Right atrium auricular region (tissue), 2 donors: ENCODE data around the gene TPGS1. TPM values are rescaled to one million over a fixed set of nuclear protein-coding genes. Genes with fewer than 3 reads are reported as not detected.

Experiments used
- DNase-seq: peaks from one replicate; pipeline ENCODE4 v3.0.0-alpha.2; 2019; ENCODE audit warnings: low spot score
- H3K27ac ChIP-seq, 2 donors: fragments of 200-600 bp; sonication (generic); 1 replicate in 1 of 2; 2 replicates in 1 of 2; pipeline ENCODE4 v1.5.1; 2016 to 2019
- H3K27me3 ChIP-seq, 2 donors: fragments of 200-600 bp; sonication (generic); one replicate each; pipeline versions ENCODE4 v1.5.1 to v1.6.0; 2017 to 2019
- H3K36me3 ChIP-seq: fragments of 200-600 bp; sonication (generic); one replicate; pipeline ENCODE4 v1.5.1; 2016
- H3K4me1 ChIP-seq, 2 donors: fragments of 200-600 bp; sonication (generic); one replicate each; pipeline versions ENCODE4 v1.5.1 to v1.6.0; 2017 to 2019
- H3K4me3 ChIP-seq, 2 donors: fragments of 200-600 bp; sonication (generic); 1 replicate in 1 of 2; 2 replicates in 1 of 2; pipeline ENCODE4 v1.5.1; 2017 to 2019; ENCODE audit warnings: mild to moderate bottlenecking in 1 of 2, moderate library complexity in 1 of 2
- H3K9me3 ChIP-seq, 2 donors: fragments of 200-600 bp; sonication (generic); one replicate each; pipeline ENCODE4 v1.5.1; 2019
- CTCF ChIP-seq, 2 donors: fragments of 200-600 bp; sonication (generic); IDR thresholded peaks; one replicate each; pipeline ENCODE4 v1.5.1; 2019; ENCODE audit warnings: antibody characterized with exemption in 2 of 2
- total RNA-seq, 2 donors: library from RNA; depleted of rRNA; stranded (reverse); fragments of >200 nt; gene quantifications; one replicate each; pipeline ENCODE4 v1.1.0, GENCODE V29; 2016

Gene TPGS1
- total RNA-seq, 2 donors from 2014 or later = 30.3 to 33.2 TPM

DNA sequence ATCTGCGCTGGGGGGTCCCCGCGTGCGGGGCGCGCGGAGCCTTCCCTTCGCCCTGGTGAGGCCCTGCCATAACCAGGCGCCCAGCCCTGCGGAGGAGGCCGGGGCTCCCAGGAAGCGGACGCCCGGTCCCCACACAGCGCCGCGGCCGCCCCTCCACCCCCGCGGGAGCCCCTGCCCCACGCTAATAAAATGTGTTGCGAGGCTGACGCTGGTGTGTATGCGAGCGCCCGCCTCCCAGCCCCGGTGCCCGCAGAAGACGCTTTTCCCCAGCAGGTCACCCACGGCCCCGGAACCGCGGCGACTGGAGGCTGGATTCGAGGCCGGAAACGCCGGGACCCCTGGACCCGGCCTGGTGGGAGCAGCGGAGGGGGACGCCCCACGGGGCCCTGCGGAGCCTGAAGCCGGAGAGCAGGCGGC is 12.2 kb downstream of the TPGS1 start:
- Histone ChIP-seq H3K27ac (no peak overlapping the region), H3K4me3 (no peak overlapping the region), H3K27me3 (no peaks in the 10 kb centered on the region), H3K4me1 (no peaks in the 10 kb centered on the region), H3K36me3 (no peaks in the 10 kb centered on the region), H3K9me3 (no peaks in the 10 kb centered on the region)
- TF ChIP-seq CTCF (IDR thresholded peaks at IDR 0.05) = no peak
- DNase-seq = no peak

- Histone ChIP-seq H3K4me1 (no peaks in the 10 kb centered on the region), H3K27me3 (no peaks in the 10 kb centered on the region), H3K9me3 (no peaks in the 10 kb centered on the region), H3K4me3 (no peak overlapping the region), H3K36me3 (no peaks in the 10 kb centered on the region), H3K27ac (no peak overlapping the region)
- DNase-seq = no peak
- TF ChIP-seq CTCF (IDR thresholded peaks at IDR 0.05) = no peak
Measured at GRCh38 chr19:522726-523125, 15.4 kb downstream of the TPGS1 start.

GRCh38 chr19:524062-524674 is 16.9 kb downstream of the TPGS1 start:
- no peak for TF ChIP-seq CTCF (IDR thresholded peaks at IDR 0.05)
- DNase-seq = no peak
- no peak overlapping the region for H3K27ac ChIP-seq
- no peak overlapping the region for H3K4me3 ChIP-seq
- H3K27me3 ChIP-seq = no peaks in the 10 kb centered on the region
- H3K4me1 ChIP-seq = no peaks in the 10 kb centered on the region
- H3K9me3 ChIP-seq = no peaks in the 10 kb centered on the region
- H3K36me3 ChIP-seq = no peaks in the 10 kb centered on the region

DNA sequence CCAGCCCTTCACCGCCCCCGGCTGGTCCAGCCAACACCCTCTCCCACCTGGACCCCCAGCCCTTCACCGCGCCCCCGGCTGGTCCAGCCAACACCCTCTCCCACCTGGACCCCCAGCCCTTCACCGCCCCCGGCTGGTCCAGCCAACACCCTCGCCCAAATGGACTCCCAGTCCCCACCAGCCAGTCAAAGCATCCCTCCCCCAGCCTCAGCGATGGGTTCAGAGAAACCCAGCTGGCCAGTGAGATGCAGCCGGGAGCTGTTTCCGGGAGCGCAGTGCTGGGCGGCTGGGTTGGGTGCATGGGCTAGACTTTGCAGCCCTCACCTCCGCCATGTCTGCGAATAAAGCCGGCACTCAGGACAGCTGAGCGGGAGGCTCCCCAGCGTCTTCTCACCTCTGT is 17.7 kb downstream of the TPGS1 start:
- no peaks in the 10 kb centered on the region for H3K27me3 ChIP-seq
- H3K4me1 ChIP-seq = no peaks in the 10 kb centered on the region
- no peak for DNase-seq
- H3K4me3 ChIP-seq = no peak overlapping the region
- no peaks in the 10 kb centered on the region for H3K9me3 ChIP-seq
- no peak overlapping the region for H3K27ac ChIP-seq
- TF ChIP-seq CTCF (IDR thresholded peaks at IDR 0.05) = no peak
- H3K36me3 ChIP-seq = no peaks in the 10 kb centered on the region

DNA sequence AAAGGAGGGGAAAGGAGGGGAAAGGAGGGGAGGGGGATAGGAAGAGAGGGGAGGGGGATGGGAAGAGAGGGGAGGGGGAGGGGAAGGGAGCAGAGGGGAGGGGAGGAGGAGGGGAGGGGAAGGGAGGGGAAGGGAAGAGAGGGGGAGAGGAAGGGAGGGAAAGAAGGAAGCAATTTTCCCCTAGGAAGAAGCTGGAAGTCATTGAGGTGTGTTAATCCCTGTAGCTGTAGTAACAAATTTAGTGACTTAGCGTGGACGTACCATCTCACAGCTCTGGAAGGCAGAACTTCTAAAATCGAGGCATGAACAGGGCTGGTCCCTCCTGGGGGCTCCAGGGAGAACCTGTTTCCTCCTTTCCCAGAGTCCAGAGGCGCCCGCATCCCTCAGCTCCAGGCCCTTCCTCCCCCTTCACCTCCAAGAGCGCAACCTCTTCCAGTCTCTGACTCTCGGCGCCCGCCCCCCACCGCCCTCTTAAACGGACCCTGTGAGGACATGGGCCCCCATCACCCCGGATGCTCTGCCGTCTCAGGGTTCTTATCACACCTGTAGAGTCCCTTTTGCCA is 18.6 kb downstream of the TPGS1 start:
- no peaks in the 10 kb centered on the region for H3K9me3 ChIP-seq
- H3K36me3 ChIP-seq = no peaks in the 10 kb centered on the region
- no peak for DNase-seq
- TF ChIP-seq CTCF (IDR thresholded peaks at IDR 0.05) = no peak
- no peak overlapping the region for H3K27ac ChIP-seq
- peaks cover 0 to 4% of the 10 kb centered on the region in 2 donors for H3K4me1 ChIP-seq
- H3K27me3 ChIP-seq = no peaks in the 10 kb centered on the region
- no peak overlapping the region for H3K4me3 ChIP-seq
